Right atrium auricular region (tissue), 2 donors: Measurements from ENCODE around the gene EMC10. TPM values are rescaled to one million over a fixed set of nuclear protein-coding genes. Genes with fewer than 3 reads are reported as not detected.

Experiments
- DNase-seq: peaks from one replicate; pipeline ENCODE4 v3.0.0-alpha.2; 2019; ENCODE audit warnings: low spot score
- H3K27ac ChIP-seq, 2 donors: fragments of 200-600 bp; sonication (generic); 1 replicate in 1 of 2; 2 replicates in 1 of 2; pipeline ENCODE4 v1.5.1; 2016 to 2019
- H3K27me3 ChIP-seq, 2 donors: fragments of 200-600 bp; sonication (generic); one replicate each; pipeline versions ENCODE4 v1.5.1 to v1.6.0; 2017 to 2019
- H3K36me3 ChIP-seq: fragments of 200-600 bp; sonication (generic); one replicate; pipeline ENCODE4 v1.5.1; 2016
- H3K4me1 ChIP-seq, 2 donors: fragments of 200-600 bp; sonication (generic); one replicate each; pipeline versions ENCODE4 v1.5.1 to v1.6.0; 2017 to 2019
- H3K4me3 ChIP-seq, 2 donors: fragments of 200-600 bp; sonication (generic); 1 replicate in 1 of 2; 2 replicates in 1 of 2; pipeline ENCODE4 v1.5.1; 2017 to 2019; ENCODE audit warnings: mild to moderate bottlenecking in 1 of 2, moderate library complexity in 1 of 2
- H3K9me3 ChIP-seq, 2 donors: fragments of 200-600 bp; sonication (generic); one replicate each; pipeline ENCODE4 v1.5.1; 2019
- CTCF ChIP-seq, 2 donors: fragments of 200-600 bp; sonication (generic); IDR thresholded peaks; one replicate each; pipeline ENCODE4 v1.5.1; 2019; ENCODE audit warnings: antibody characterized with exemption in 2 of 2
- total RNA-seq, 2 donors: library from RNA; depleted of rRNA; stranded (reverse); fragments of >200 nt; gene quantifications; one replicate each; pipeline ENCODE4 v1.1.0, GENCODE V29; 2016

Gene EMC10
- total RNA-seq, 2 donors from 2014 or later = 94.9 to 112 TPM

DNA sequence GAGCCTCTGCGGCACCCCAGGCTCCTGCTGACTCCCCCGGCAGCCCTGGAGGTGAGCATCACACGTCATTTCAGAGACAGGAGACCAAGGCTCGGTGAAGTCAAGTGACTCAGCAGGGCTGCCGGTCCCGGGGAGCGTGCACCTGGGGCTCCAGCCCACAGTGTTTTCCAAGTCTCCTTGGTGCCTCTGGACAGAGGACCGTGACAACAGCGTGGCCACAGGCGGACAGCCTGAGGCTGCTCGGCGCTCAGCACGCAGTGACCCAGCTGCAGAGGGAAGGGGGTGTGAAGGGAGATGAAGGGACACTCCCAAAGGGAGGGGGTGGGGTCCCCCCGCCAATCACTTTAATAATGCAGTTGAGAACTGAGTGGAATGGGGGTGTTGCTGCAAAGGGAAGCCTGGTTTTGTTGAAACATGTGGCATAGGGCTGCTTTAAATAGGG lies 54.9 kb downstream of the EMC10 start:
- Histone ChIP-seq H3K4me3 (no peak overlapping the region), H3K4me1 (no peaks in the 10 kb centered on the region), H3K9me3 (peaks cover 0 to 17% of the 10 kb centered on the region in 2 donors), H3K27me3 (no peaks in the 10 kb centered on the region), H3K27ac (no peak overlapping the region), H3K36me3 (no peaks in the 10 kb centered on the region)
- no peak for DNase-seq
- no peak for TF ChIP-seq CTCF (IDR thresholded peaks at IDR 0.05)

- Histone ChIP-seq H3K36me3 (no peaks in the 10 kb centered on the region), H3K9me3 (peaks cover 0 to 17% of the 10 kb centered on the region in 2 donors), H3K27ac (no peak overlapping the region), H3K4me1 (peaks cover 0 to 4% of the 10 kb centered on the region in 2 donors), H3K4me3 (no peak overlapping the region), H3K27me3 (no peaks in the 10 kb centered on the region)
- TF ChIP-seq CTCF (IDR thresholded peaks at IDR 0.05) = no peak
- no peak for DNase-seq
These were observed 56.6 kb downstream of the EMC10 start for GRCh38 chr19:50532952-50533351.

- TF ChIP-seq CTCF (IDR thresholded peaks at IDR 0.05) = no peak
- Histone ChIP-seq H3K4me3 (no peak overlapping the region), H3K36me3 (no peaks in the 10 kb centered on the region), H3K4me1 (peaks cover 0 to 4% of the 10 kb centered on the region in 2 donors), H3K9me3 (peaks cover 0 to 17% of the 10 kb centered on the region in 2 donors), H3K27ac (no peak overlapping the region), H3K27me3 (no peaks in the 10 kb centered on the region)
- no peak for DNase-seq
These were observed 58.2 kb downstream of the EMC10 start for GRCh38 chr19:50534478-50534877.

DNA sequence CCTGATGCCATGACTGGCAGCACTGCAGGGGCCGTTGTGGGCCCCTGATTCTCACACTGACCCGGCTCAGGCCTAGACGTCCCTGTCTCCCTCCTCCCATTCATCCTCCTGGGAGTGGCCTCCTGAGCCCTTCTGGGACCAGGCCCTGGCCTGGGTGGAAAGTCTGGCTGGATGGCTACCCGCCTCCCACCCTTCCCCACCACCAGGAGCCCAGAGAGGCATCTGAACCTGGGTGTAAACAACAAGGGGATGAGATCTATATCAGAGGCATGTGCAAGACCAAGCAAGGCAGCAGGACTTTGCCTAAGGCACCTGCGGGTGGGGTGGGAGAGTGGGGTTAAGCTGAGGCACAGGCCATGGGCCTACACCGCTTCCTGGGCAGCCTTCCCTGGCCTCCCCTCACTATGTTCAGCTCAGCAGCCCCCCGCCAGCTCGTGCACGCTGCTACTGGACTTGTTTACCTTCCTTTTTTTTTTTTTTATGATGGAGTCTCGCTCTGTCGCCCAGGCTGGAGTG lies 59.4 kb downstream of the EMC10 start:
- Histone ChIP-seq H3K27ac (no peak overlapping the region), H3K36me3 (no peaks in the 10 kb centered on the region), H3K4me3 (no peak overlapping the region), H3K4me1 (peaks cover 0 to 4% of the 10 kb centered on the region in 2 donors), H3K9me3 (peaks cover 0 to 17% of the 10 kb centered on the region in 2 donors), H3K27me3 (no peaks in the 10 kb centered on the region)
- DNase-seq = no peak
- TF ChIP-seq CTCF (IDR thresholded peaks at IDR 0.05) = no peak

DNA sequence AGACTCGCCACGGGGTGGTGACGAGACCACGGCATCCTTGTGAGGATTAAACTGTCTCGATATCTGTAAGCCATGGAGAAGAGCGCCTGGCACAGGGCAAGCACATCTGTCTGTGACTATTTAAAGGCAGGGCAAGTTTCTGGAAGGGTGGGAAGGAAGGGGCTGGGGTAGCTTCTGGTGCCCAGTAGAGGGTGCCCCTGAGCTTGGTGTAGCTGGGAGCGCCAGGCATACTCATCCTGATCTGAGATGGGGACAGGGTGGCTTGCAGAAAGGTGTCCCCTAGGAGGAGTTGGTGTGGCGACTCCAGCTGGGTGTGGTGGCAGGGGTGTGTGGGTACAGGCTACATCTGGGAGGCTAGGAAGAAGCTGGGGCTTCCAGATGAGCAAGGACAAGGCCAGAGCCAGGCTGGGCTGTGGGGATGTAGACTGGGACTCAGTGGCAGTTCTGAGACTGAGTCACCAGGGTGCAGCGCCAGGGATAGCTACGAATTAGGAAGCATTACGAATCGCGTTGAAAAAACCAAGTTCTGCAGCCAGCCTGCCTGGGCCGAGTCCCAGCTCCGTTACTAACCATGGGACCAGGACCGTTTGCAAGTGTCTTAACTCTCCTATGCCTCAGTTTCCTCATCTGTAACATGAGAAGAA lies 60.5 kb downstream of the EMC10 start:
- no peaks in the 10 kb centered on the region for H3K36me3 ChIP-seq
- H3K27ac ChIP-seq = no peak overlapping the region
- no peak overlapping the region for H3K4me3 ChIP-seq
- H3K27me3 ChIP-seq = no peaks in the 10 kb centered on the region
- H3K4me1 ChIP-seq = peaks cover 0 to 4% of the 10 kb centered on the region in 2 donors
- no peak for DNase-seq
- TF ChIP-seq CTCF (IDR thresholded peaks at IDR 0.05) = no peak
- H3K9me3 ChIP-seq = peaks cover 0 to 17% of the 10 kb centered on the region in 2 donors

GRCh38 chr19:50537306-50537685 lies 61.0 kb downstream of the EMC10 start:
- Histone ChIP-seq H3K9me3 (peaks cover 0 to 16% of the 10 kb centered on the region in 2 donors), H3K27me3 (no peaks in the 10 kb centered on the region), H3K36me3 (no peaks in the 10 kb centered on the region), H3K4me1 (peaks cover 0 to 4% of the 10 kb centered on the region in 2 donors), H3K27ac (no peak overlapping the region), H3K4me3 (no peak overlapping the region)
- no peak for DNase-seq
- TF ChIP-seq CTCF (IDR thresholded peaks at IDR 0.05) = no peak
